Measurements from ENCODE around the gene SLC9A1.
"Not testable (repeated sequence)": the region's sequence is repeated elsewhere in the genome, so short reads cannot be mapped to it uniquely, and the experiment has no call there.

Gene SLC9A1

GRCh38 chr1:27132624-27133023 is 22.3 kb downstream of the SLC9A1 start:
- no peak for DNase-seq (ENCODE audit: low spot score)

GRCh38 chr1:27132147-27132546 is 22.8 kb downstream of the SLC9A1 start:
- DNase-seq (ENCODE audit: low spot score): no peak

- DNase-seq (ENCODE audit: low spot score): no peak
These were observed 24.1 kb downstream of the SLC9A1 start for GRCh38 chr1:27130798-27131197.

- no peak for DNase-seq (ENCODE audit: low spot score)
These were observed 25.7 kb downstream of the SLC9A1 start for GRCh38 chr1:27129225-27129624.

- no peak for DNase-seq (ENCODE audit: low spot score)
These were observed 27.5 kb downstream of the SLC9A1 start for GRCh38 chr1:27127419-27127818.

- DNase-seq (ENCODE audit: low spot score): no peak
These were observed 28.5 kb downstream of the SLC9A1 start for GRCh38 chr1:27126391-27126790.

- DNase-seq (ENCODE audit: low spot score): not testable (repeated sequence)
These were observed 29.8 kb downstream of the SLC9A1 start for GRCh38 chr1:27125125-27125524.

- DNase-seq (ENCODE audit: low spot score): no peak
These were observed 30.5 kb downstream of the SLC9A1 start for GRCh38 chr1:27124405-27124804.

GRCh38 chr1:27122652-27123051 is 32.3 kb downstream of the SLC9A1 start:
- DNase-seq (ENCODE audit: low spot score): peak; percentile 90

- no peak for DNase-seq (ENCODE audit: low spot score)
These were observed 34.1 kb downstream of the SLC9A1 start for GRCh38 chr1:27120854-27121253.

GRCh38 chr1:27118440-27118689 is 36.6 kb downstream of the SLC9A1 start:
- DNase-seq (ENCODE audit: low spot score): no peak

- no peak for DNase-seq (ENCODE audit: low spot score)
These were observed 37.0 kb downstream of the SLC9A1 start for GRCh38 chr1:27117733-27118439.

- DNase-seq (ENCODE audit: low spot score): no peak
These were observed 38.2 kb downstream of the SLC9A1 start for GRCh38 chr1:27116697-27117096.

- no peak for DNase-seq (ENCODE audit: low spot score)
These were observed 38.7 kb downstream of the SLC9A1 start for GRCh38 chr1:27116232-27116631.

GRCh38 chr1:27114546-27114945 is 40.4 kb downstream of the SLC9A1 start:
- no peak for DNase-seq (ENCODE audit: low spot score)

GRCh38 chr1:27113861-27114260 is 41.1 kb downstream of the SLC9A1 start:
- DNase-seq (ENCODE audit: low spot score): no peak

- peak; percentile 100 for DNase-seq (ENCODE audit: low spot score)
These were observed 43.0 kb downstream of the SLC9A1 start for GRCh38 chr1:27111626-27112573.

- no peak for DNase-seq (ENCODE audit: low spot score)
These were observed 45.7 kb downstream of the SLC9A1 start for GRCh38 chr1:27109103-27109822.

GRCh38 chr1:27108588-27108987 is 46.3 kb downstream of the SLC9A1 start:
- no peak for DNase-seq (ENCODE audit: low spot score)

- no peak for DNase-seq (ENCODE audit: low spot score)
These were observed 48.2 kb downstream of the SLC9A1 start for GRCh38 chr1:27106561-27107323.

- DNase-seq (ENCODE audit: low spot score): no peak
These were observed 49.9 kb downstream of the SLC9A1 start for GRCh38 chr1:27105018-27105417.

GRCh38 chr1:27103498-27103897 is 51.4 kb downstream of the SLC9A1 start:
- no peak for DNase-seq (ENCODE audit: low spot score)
